NT2/D1 (cell line): Measurements from ENCODE around the gene RTN4RL2.

Experiments used
- DNase-seq: peaks from one replicate; pipeline ENCODE4 v3.0.0-alpha.2; 2011; ENCODE audit warnings: low read depth, low spot score
- H3K27me3 ChIP-seq: 2 replicates; pipeline ENCODE4 v1.6.0; 2011; ENCODE audit warnings: mild to moderate bottlenecking; ENCODE audit not compliant: insufficient read length, insufficient read depth
- H3K36me3 ChIP-seq: 2 replicates; pipeline ENCODE4 v1.6.1; 2011; ENCODE audit warnings: mild to moderate bottlenecking, low read length, mixed read lengths; ENCODE audit not compliant: insufficient read depth, insufficient read length
- H3K4me1 ChIP-seq: 2 replicates; pipeline ENCODE4 v1.5.1; 2011; ENCODE audit not compliant: insufficient read depth, insufficient read length
- H3K4me3 ChIP-seq: 2 replicates; pipeline ENCODE4 v1.5.1; 2011; ENCODE audit warnings: low read depth; ENCODE audit not compliant: insufficient read length
- H3K9ac ChIP-seq: 2 replicates; pipeline ENCODE4 v1.6.0; 2011; ENCODE audit warnings: low read depth; ENCODE audit not compliant: insufficient read length
- H3K9me3 ChIP-seq: 2 replicates; pipeline ENCODE4 v1.5.1; 2011; ENCODE audit warnings: mild to moderate bottlenecking, low read length; ENCODE audit not compliant: insufficient read depth
- SUZ12 ChIP-seq: IDR thresholded peaks from 2 replicates; pipeline ENCODE4 v1.6.1; 2011; ENCODE audit not compliant: insufficient read length, insufficient read depth; ENCODE audit errors: extremely low read depth
- YY1 ChIP-seq: IDR thresholded peaks from 2 replicates; pipeline ENCODE4 v1.6.1; 2011; ENCODE audit not compliant: insufficient read length, insufficient read depth
- ZNF274 ChIP-seq: IDR thresholded peaks from 2 replicates; pipeline ENCODE4 v1.6.1; 2011; ENCODE audit warnings: mild to moderate bottlenecking, low read depth, low read length

Gene RTN4RL2

DNA sequence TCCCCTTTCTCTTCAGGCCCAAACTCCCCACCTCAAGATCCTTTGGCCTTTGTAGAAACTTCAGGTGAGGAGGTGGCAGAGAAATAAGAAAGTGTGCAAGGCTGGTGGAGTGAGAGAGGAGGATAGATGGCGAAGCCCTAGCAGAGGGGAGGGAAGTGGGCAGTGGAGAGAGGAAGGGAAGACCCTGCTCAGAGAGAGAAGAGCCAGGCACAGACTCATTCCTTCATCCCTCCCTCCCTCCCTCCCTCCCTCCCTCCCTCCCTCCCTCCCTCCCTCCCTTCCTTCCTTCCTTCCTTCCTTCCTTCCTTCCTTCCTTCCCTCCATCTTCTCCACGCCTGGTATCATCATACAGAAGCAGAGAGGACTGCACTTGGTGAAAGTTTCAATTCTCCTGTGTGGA is 21.0 kb downstream of the RTN4RL2 start:
- Histone ChIP-seq H3K9me3 (no peaks in the 10 kb centered on the region), H3K36me3 (no peaks in the 10 kb centered on the region), H3K4me3 (no peak overlapping the region), H3K4me1 (peaks cover 22% of the 10 kb centered on the region), H3K9ac (no peak overlapping the region), H3K27me3 (peaks cover 20% of the 10 kb centered on the region)
- DNase-seq, result no peak
- TF ChIP-seq ZNF274 (no peak), YY1 (no peak), SUZ12 (no peak)

DNA sequence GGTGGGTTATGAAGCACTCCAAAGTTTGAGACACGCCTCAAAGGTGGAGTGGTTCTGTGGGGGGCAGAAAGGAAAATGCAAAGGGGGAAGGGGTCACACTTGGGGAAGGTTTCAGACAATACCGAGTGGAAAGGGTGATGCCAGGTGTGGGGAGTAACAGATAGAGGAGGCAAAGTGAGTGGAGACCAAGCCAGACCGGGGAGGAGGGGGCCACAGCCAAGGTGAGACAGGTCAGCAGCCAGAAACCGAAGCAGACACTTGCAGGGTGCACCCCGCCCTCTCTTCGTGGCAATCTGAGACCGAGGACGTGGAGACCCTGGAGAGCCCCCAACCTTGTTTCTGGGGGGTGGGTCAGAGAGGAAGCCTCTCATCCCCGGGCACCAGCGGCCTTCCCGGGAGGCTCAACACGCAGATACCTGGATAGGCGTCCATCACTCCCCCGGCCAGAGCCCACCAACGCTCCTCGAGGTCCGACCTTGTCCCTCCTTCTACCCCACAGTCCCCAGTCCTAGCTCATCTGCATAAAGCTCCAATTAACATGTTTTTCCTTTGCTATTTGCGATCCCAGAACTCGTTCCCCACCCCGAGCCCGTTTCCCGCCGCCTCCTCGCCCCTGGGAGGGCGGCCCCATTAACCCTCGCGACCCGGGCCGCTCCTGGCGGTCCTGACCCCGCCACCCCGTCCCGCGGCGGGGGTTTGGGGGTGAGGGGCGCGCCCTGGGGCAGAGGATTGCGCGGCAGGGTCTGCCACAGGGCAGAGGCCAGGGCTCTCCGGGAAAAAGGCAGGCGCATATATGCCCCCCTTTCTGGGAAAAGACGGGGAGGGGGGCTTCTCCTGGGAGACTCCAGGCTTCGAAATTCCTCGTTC is 21.8 kb downstream of the RTN4RL2 start:
- TF ChIP-seq ZNF274 (no peak), YY1 (no peak), SUZ12 (no peak)
- Histone ChIP-seq H3K9ac (peak overlapping the region; percentile 90), H3K36me3 (no peaks in the 10 kb centered on the region), H3K9me3 (no peaks in the 10 kb centered on the region), H3K4me3 (peak overlapping the region; percentile 62), H3K27me3 (peaks cover 20% of the 10 kb centered on the region), H3K4me1 (peaks cover 16% of the 10 kb centered on the region)
- DNase-seq, result no peak

DNA sequence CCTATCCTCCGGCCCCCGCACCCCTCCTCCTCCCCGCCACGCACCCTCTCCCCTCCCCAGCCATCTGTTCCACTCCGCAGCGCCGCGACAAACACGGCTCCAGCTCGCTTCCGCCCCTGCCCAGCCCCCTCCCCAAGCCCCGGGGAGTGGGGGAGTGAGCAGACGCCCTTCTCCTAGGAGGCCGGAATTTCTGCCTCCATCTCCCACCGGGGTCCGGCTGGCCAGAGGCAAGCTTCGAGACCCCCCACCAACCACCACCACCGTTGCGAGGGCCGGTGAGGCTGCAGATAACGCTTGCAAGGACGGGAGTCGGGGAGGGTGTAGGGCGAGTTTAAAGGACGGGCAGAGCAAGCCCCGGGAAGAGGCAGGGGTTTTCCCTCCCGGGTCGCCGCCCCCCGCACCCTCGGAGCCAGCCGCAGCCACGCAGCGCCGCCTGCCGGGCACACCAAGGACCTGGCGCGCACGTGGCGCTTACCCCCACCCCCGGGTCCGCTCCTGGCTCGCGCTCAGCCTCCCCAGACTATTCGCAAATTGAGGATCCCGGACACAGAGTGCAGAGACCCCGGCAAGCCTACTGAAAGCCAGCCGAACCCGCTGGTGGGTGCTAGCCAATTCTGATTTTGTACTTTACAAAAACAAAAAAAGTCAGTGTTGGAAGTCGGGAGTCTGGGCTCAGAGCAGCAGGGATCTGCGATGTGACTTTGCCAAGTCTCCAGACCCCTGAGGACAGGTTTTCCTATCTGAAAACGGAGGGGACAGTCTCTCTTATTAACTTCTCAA is 22.6 kb downstream of the RTN4RL2 start:
- H3K9ac ChIP-seq, result peak overlapping the region; percentile 90
- H3K4me3 ChIP-seq, result peak overlapping the region; percentile 62
- H3K36me3 ChIP-seq, result no peaks in the 10 kb centered on the region
- no peak for DNase-seq
- H3K9me3 ChIP-seq, result no peaks in the 10 kb centered on the region
- H3K4me1 ChIP-seq, result peaks cover 12% of the 10 kb centered on the region
- H3K27me3 ChIP-seq, result peaks cover 20% of the 10 kb centered on the region
- TF ChIP-seq ZNF274 (no peak), YY1 (no peak), SUZ12 (no peak)

DNA sequence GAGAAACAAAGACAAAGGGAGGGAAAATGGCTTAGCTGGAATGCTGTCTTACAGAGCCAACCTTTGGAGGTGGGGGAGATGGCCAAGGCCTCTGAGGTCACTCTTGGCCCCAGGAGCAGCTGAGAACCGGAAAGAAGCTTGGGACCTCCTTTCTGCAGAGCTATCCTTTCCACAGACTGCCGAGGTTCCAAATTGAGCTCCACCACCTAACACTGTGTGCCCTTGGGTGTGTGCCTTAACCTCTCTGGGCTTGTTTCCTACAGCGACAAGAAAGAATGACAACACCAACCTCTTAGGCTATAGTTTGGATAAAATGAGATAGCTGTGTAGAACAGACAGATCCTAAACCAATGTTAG is 23.2 kb downstream of the RTN4RL2 start:
- no peak for DNase-seq
- Histone ChIP-seq H3K27me3 (peaks cover 20% of the 10 kb centered on the region), H3K4me1 (peaks cover 12% of the 10 kb centered on the region), H3K4me3 (peak overlapping the region; percentile 62), H3K36me3 (no peaks in the 10 kb centered on the region), H3K9me3 (no peaks in the 10 kb centered on the region), H3K9ac (peak overlapping the region; percentile 90)
- no peak for TF ChIP-seq ZNF274
- TF ChIP-seq YY1, result no peak
- no peak for TF ChIP-seq SUZ12

DNA sequence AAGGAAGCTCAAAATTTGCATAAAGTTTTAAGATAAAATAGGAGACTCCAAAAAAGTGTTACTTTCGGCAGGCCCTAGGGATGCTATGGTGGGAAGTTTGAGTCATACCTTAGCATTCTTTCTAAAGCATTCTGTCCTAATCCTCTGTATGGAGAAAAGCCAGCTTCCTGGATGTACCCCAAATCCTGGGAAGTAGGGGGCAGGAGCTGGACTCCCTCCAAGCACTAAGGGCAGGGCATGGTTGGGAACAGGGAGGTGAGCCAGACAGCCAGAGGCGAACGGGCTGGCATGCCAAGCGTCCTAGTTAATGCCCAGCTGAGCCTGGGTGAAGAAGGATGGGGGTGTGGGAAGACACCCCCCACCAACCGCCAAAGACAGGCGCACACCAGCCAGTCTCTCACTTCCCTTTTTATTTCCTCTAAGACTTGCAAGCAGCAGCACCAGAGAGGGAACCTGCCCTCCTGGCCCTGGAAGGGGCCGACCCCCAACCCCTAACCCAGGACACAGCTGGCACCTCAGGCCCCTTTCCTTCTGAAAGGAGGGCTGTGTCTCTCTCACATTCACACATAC is 23.9 kb downstream of the RTN4RL2 start:
- no peaks in the 10 kb centered on the region for H3K36me3 ChIP-seq
- H3K4me1 ChIP-seq, result peaks cover 12% of the 10 kb centered on the region
- H3K4me3 ChIP-seq, result no peak overlapping the region

DNA sequence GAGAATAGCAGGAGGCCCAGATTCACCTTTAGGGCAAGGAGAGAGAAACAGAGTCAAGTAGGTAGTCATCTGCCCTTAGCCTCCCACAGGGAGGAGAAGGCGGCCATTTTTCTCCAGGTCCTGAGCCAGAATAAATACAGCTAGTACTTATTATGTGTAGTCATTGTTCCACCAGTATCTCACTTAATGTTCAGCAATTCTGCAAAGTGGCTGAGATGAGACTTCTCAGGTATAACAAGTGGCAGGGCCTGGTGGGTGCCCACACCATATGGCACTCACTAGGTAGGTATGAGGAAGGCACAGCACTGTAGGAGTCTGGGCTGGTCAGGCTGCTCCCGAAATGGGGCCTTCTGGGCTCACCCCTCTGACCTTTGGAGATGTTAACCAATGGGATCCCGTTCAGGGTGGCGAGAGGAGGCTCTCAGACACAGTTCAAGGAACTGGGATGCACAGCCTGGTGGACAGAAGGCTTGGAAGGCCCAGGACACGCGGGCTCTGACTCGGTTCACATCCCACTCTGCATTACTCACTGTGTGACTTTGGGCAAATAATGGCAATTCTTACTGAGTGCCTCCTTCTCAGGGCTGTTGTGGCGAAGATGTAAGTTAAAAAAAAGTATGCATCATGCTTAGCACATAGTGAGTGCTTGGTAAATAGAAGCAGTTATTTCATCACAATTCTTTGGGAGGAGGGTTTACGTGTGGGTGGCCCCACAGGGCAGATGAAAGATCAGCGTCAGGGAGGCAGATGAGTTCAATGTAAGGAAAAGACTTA is 25.1 kb downstream of the RTN4RL2 start:
- Histone ChIP-seq H3K36me3 (no peaks in the 10 kb centered on the region), H3K4me3 (no peak overlapping the region), H3K9ac (no peak overlapping the region), H3K27me3 (peaks cover 20% of the 10 kb centered on the region), H3K9me3 (no peaks in the 10 kb centered on the region), H3K4me1 (peaks cover 8% of the 10 kb centered on the region)
- no peak for TF ChIP-seq ZNF274
- DNase-seq, result no peak

More for the DNA sequence above, 23.9 kb downstream of the RTN4RL2 start:
- DNase-seq, result no peak
- Histone ChIP-seq H3K9ac (peak overlapping the region; percentile 33), H3K9me3 (no peaks in the 10 kb centered on the region), H3K27me3 (peaks cover 20% of the 10 kb centered on the region)
- TF ChIP-seq YY1 (no peak), ZNF274 (no peak)
